Measurements from ENCODE around the gene CDH19. TPM values are rescaled to one million over a fixed set of nuclear protein-coding genes. Genes with fewer than 3 reads are reported as not detected.

CDH19 gene
- total RNA-seq, 2 experiments from 2014 or later: not detected

DNA sequence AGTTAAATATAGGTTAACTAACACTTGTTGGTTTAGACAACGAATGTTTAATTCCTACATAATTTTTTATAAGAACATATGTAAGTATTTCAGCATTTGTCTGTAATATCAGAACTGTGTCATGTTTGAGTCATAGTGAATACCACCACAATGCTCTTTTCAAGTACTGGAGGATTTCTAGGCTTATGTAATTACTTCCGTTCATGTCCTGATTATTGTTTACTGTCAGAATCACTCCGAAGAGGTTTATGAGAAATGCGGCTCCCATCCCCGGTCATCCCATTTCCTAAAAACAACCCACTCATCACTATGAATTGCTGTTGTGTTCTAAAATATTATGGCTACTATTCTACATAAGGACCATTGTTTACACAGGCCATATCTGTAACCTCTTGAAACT lies 45.1 kb downstream of the CDH19 start:
- intact Hi-C loops (cut with micrococcal nuclease): no loop called here
- no peak overlapping the region for H3K4me3 Mint-ChIP-seq
- H3K36me3 Mint-ChIP-seq: no peaks in the 10 kb centered on the region
- DNase-seq: no peak
- H3K27me3 Mint-ChIP-seq: no peaks in the 10 kb centered on the region
- H3K9me3 Mint-ChIP-seq: peaks cover 2% of the 10 kb centered on the region
- CTCF ChIA-PET: no interaction called here
- POLR2A ChIA-PET: no interaction called here
- no peak overlapping the region for H3K27ac Mint-ChIP-seq
- no peaks in the 10 kb centered on the region for H3K4me1 Mint-ChIP-seq (ENCODE audit: low read depth)

DNA sequence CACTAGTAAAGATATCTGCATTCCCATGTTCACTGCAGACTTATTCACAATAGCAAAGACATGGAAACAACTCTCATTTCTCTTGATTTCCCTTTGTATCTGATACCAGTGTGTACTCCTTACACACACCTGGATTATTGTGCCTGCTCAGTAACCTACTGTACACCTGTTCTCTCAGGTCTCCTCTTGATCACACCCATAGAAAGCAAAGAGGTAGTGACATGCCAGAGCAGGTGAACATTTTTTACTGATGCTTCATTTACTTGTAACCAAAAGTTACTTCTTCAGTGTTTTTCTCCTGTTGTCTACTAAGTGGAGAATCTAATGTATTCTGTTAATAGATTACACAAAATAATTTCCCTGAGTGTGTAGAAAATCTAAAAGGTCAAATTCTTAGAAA lies 46.8 kb downstream of the CDH19 start:
- Mint-ChIP-seq H3K27me3 (no peaks in the 10 kb centered on the region), H3K36me3 (no peaks in the 10 kb centered on the region), H3K4me3 (no peak overlapping the region), H3K9me3 (peaks cover 2% of the 10 kb centered on the region), H3K4me1 (ENCODE audit: low read depth) (no peaks in the 10 kb centered on the region), H3K27ac (no peak overlapping the region)
- intact Hi-C loops (cut with micrococcal nuclease): no loop called here
- POLR2A ChIA-PET: no interaction called here
- CTCF ChIA-PET: no interaction called here
- DNase-seq: no peak

DNA sequence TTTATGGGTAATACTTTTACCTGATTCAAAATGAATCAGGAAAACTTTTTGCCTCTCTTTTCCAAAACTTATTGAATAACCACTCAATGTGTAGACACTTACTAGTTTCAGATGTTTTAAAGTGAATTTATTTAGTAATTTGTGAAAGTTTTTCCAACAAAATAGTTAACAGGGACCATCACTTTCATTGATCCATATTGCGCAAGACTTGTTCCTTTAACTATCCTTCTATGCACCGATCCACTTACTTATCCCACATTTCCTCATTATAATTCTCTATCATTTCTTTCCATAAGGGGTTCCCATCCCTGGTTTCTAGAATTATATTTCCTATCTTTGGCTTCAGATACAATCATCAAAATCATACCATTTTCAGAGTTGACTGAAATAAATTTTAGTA lies 48.3 kb downstream of the CDH19 start:
- H3K36me3 Mint-ChIP-seq: no peaks in the 10 kb centered on the region
- DNase-seq: no peak
- POLR2A ChIA-PET: no interaction called here
- H3K4me1 Mint-ChIP-seq (ENCODE audit: low read depth): no peaks in the 10 kb centered on the region
- H3K4me3 Mint-ChIP-seq: no peak overlapping the region
- intact Hi-C loops (cut with micrococcal nuclease): no loop called here
- H3K9me3 Mint-ChIP-seq: peaks cover 2% of the 10 kb centered on the region
- H3K27me3 Mint-ChIP-seq: no peaks in the 10 kb centered on the region
- CTCF ChIA-PET: no interaction called here
- H3K27ac Mint-ChIP-seq: no peak overlapping the region

DNA sequence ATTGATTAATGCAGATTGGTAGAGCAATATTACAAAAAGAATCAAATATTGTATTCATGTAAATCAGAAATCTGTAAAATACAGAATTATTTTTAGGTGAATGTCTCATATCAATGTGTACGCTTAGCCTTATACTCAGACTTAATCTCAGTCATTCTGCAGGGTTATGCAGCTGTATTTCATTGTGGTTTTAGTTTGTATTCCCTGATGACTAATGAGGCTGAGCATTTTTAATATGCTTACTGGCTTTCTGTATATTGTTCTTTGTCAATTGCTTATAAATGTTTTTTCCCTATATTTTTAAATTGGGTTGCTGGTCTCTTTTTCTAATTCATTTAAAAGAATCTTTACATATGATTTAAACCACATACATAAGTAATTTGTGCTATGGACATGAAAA lies 50.1 kb downstream of the CDH19 start:
- peaks cover 2% of the 10 kb centered on the region for H3K9me3 Mint-ChIP-seq
- no peak overlapping the region for H3K4me3 Mint-ChIP-seq
- H3K27me3 Mint-ChIP-seq: no peaks in the 10 kb centered on the region
- DNase-seq: no peak
- ChIA-PET CTCF (no interaction called here), POLR2A (no interaction called here)
- intact Hi-C loops (cut with micrococcal nuclease): no loop called here
- no peaks in the 10 kb centered on the region for H3K36me3 Mint-ChIP-seq
- H3K4me1 Mint-ChIP-seq (ENCODE audit: low read depth): no peaks in the 10 kb centered on the region
- H3K27ac Mint-ChIP-seq: no peak overlapping the region

DNA sequence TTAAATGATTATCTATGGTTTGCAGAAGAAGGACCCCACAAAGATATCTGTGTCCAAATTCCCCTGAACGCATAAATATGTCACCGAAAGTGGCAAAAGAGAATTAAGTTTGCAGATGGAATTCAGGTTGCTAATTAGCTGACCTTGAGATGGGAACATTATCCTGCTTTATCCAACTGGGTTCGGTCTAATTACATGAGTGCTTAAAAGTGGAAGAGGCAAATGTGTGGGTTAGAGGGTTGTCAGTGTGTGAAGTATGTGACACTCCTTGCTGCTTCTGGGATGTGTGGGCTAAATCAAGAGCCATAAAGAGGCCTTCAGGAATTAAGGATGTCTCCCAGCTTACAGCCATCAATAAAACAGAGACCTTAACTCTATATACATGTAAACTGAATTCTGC lies 53.5 kb downstream of the CDH19 start:
- H3K36me3 Mint-ChIP-seq: no peaks in the 10 kb centered on the region
- no peaks in the 10 kb centered on the region for H3K27me3 Mint-ChIP-seq
- DNase-seq: no peak
- no peak overlapping the region for H3K4me3 Mint-ChIP-seq
- H3K9me3 Mint-ChIP-seq: no peaks in the 10 kb centered on the region
- ChIA-PET POLR2A (no interaction called here), CTCF (no interaction called here)
- no peak overlapping the region for H3K27ac Mint-ChIP-seq
- intact Hi-C loops (cut with micrococcal nuclease): no loop called here
- no peaks in the 10 kb centered on the region for H3K4me1 Mint-ChIP-seq (ENCODE audit: low read depth)

DNA sequence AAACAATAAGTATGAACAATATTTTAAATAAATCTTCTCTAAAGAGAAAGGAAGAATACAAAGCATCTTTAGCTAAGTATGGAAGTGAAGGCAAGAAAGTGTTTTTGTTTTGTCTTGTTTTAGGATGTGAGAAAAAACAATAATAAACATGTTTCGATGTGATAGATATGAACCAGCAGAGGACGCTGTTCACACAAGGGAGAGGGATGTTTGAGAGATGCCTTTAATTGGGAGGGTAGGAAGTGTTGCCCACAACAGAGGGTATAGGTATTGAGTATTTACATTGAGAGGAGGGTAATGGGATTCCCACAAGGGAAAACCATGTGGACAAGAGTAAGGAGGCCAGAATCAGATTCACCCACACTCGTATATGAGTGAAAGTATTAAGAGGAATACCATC lies 55.1 kb downstream of the CDH19 start:
- no peak for DNase-seq
- no peaks in the 10 kb centered on the region for H3K9me3 Mint-ChIP-seq
- H3K27ac Mint-ChIP-seq: no peak overlapping the region
- no peaks in the 10 kb centered on the region for H3K36me3 Mint-ChIP-seq
- intact Hi-C loops (cut with micrococcal nuclease): no loop called here
- H3K4me3 Mint-ChIP-seq: no peak overlapping the region
- H3K4me1 Mint-ChIP-seq (ENCODE audit: low read depth): no peaks in the 10 kb centered on the region
- ChIA-PET CTCF (no interaction called here), POLR2A (no interaction called here)
- H3K27me3 Mint-ChIP-seq: no peaks in the 10 kb centered on the region

DNA sequence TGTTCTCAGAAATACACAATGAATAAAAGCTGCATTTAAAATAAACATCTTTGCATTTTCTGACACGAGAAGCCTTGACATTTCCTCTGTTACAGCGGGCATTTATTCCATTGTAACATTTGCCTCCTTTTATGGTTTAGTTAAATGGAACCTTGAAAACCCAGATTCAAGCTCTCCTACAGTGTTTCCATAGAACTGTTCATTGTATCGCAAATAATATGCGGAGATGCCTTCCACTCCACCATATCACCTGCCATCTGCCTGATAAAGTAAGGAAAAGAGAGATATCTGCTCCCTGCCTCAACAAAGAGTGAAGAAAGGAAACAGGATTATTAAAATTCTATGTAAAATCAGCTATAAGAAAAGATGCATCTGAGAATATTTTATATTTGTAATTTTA lies 69.8 kb downstream of the CDH19 start:
- no peak overlapping the region for H3K4me3 Mint-ChIP-seq
- ChIA-PET CTCF (no interaction called here), POLR2A (no interaction called here)
- no peaks in the 10 kb centered on the region for H3K36me3 Mint-ChIP-seq
- no peaks in the 10 kb centered on the region for H3K9me3 Mint-ChIP-seq
- H3K27ac Mint-ChIP-seq: no peak overlapping the region
- H3K27me3 Mint-ChIP-seq: no peaks in the 10 kb centered on the region
- intact Hi-C loops (cut with micrococcal nuclease): no loop called here
- no peaks in the 10 kb centered on the region for H3K4me1 Mint-ChIP-seq (ENCODE audit: low read depth)
- DNase-seq: no peak

DNA sequence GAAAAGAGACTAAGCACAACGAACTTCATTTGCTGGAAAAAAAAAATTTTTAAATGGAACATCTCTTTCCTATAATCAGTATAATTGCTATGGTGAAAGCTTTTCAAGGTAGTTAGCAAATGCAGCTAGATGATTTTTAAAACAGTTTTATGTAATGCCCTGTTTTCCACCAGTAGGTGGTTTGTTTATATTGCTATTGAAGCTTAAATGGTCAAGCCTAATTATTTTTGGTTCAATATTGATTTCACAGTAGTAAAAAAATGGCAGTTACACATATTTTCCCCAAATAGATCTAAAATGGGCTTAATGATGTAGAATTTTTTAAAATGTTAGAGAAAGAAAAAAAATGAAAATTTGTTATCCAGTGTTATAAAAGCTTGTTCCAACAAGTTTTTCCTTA lies 70.2 kb downstream of the CDH19 start:
- Mint-ChIP-seq H3K4me1 (ENCODE audit: low read depth) (no peaks in the 10 kb centered on the region), H3K27me3 (no peaks in the 10 kb centered on the region), H3K36me3 (no peaks in the 10 kb centered on the region), H3K27ac (no peak overlapping the region), H3K4me3 (no peak overlapping the region), H3K9me3 (no peaks in the 10 kb centered on the region)
- intact Hi-C loops (cut with micrococcal nuclease): no loop called here
- no peak for DNase-seq
- ChIA-PET POLR2A (no interaction called here), CTCF (no interaction called here)

DNA sequence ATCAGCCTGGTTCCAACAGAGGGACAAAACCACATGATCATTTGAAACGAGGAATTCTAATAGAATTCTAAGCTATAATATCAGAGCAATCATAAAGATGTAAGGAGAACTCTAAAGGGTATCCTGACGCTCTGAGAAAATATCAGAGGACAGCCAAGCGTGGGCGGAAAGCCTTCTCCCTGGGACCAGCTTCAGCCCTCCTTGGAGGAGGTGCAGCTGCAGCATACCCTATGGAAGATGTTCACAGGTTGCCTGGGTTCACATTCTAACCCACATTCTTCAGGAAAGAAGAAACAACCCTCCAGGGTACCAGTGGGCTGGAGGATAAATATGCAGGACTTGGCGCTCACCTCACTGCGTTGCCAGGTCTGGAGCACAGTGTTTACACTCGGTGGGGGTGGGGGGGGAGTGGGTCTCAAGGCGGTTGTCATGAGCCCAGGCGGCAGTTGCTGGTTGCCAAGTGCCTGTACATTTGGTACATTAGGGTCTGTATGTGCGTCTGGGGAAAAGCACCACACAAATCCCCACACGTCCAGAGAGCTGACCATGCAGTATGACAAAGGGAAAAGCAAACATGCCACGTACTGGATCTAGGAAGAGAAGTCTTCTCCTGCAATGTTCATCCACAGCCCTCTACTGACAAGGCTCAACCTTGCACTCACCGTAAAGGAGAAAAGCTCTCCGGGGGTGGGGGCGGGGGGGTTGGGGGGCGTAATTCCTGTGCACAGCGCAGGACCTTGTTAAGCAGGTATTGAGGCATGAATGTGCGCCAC lies 80.5 kb downstream of the CDH19 start:
- Mint-ChIP-seq H3K4me1 (ENCODE audit: low read depth) (no peaks in the 10 kb centered on the region), H3K9me3 (no peaks in the 10 kb centered on the region), H3K27ac (no peak overlapping the region), H3K4me3 (no peak overlapping the region), H3K27me3 (no peaks in the 10 kb centered on the region), H3K36me3 (no peaks in the 10 kb centered on the region)
- CTCF ChIA-PET: no interaction called here
- no peak for DNase-seq
- POLR2A ChIA-PET: no interaction called here
- intact Hi-C loops (cut with micrococcal nuclease): no loop called here

DNA sequence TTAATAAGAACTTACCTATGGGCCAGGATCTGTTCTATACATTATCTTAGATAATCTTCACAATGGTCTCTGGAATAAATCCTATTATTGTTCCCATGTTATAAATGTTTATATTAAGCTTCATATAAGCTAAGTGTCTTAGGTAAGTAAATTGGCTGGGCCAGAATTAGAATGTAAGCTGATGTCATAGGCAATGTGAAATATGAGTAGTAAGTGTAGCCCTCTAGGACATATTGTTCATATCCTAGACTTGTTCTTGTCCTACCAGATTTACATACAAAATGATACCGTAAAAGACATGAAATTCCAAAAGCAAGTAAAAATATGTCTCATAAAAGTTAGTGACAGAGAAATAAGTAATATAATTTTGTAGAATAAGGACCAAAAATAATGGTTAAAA lies 89.9 kb downstream of the CDH19 start:
- no peaks in the 10 kb centered on the region for H3K4me1 Mint-ChIP-seq (ENCODE audit: low read depth)
- no peak for DNase-seq
- H3K27ac Mint-ChIP-seq: no peak overlapping the region
- ChIA-PET POLR2A (no interaction called here), CTCF (no interaction called here)
- intact Hi-C loops (cut with micrococcal nuclease): no loop called here
- no peaks in the 10 kb centered on the region for H3K36me3 Mint-ChIP-seq
- no peaks in the 10 kb centered on the region for H3K9me3 Mint-ChIP-seq
- H3K27me3 Mint-ChIP-seq: no peaks in the 10 kb centered on the region
- H3K4me3 Mint-ChIP-seq: no peak overlapping the region

DNA sequence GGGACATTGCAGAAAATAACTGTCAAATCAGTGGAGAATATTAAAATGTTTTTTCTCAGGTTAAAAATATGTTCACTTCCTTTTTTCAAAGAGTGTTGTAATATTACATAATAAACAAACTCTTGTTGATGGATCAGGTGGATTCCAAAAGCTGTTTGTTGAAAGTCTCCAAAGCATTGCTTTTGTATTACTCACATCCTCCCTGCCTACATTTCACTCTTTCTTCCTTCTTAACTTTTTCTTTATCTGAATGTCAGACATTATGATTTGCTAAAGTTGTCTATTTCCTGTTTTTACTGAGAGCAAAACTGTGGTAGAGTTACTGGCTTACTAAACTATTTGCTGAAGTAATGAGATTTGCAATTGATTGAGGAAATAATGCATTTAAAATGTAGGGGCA lies 92.1 kb downstream of the CDH19 start:
- H3K9me3 Mint-ChIP-seq: peaks cover 2% of the 10 kb centered on the region
- H3K36me3 Mint-ChIP-seq: no peaks in the 10 kb centered on the region
- intact Hi-C loops (cut with micrococcal nuclease): no loop called here
- no peak overlapping the region for H3K4me3 Mint-ChIP-seq
- CTCF ChIA-PET: no interaction called here
- H3K27ac Mint-ChIP-seq: no peak overlapping the region
- DNase-seq: no peak
- POLR2A ChIA-PET: no interaction called here
- H3K27me3 Mint-ChIP-seq: no peaks in the 10 kb centered on the region
- no peaks in the 10 kb centered on the region for H3K4me1 Mint-ChIP-seq (ENCODE audit: low read depth)

DNA sequence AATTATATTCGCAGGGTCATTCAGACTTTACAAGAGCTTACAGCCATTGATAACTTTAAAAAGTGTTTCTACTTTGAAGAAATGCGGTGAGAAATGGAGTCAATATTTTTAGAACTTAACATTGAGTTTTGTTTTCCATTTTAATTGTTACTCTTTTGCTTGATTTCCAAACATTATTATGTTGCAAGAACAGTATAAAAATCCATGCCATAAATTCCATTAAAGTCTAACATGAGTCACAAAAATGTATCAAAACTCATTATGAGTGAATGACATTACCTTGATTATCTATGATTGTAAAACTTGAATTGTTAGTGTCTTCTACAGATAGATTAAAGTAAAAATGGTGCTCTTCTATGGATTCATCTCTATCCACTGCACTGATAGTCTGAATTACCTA lies 92.6 kb downstream of the CDH19 start:
- Mint-ChIP-seq H3K4me3 (no peak overlapping the region), H3K27ac (no peak overlapping the region), H3K27me3 (no peaks in the 10 kb centered on the region), H3K4me1 (ENCODE audit: low read depth) (no peaks in the 10 kb centered on the region), H3K9me3 (peaks cover 2% of the 10 kb centered on the region), H3K36me3 (no peaks in the 10 kb centered on the region)
- ChIA-PET CTCF (no interaction called here), POLR2A (no interaction called here)
- intact Hi-C loops (cut with micrococcal nuclease): no loop called here
- DNase-seq: no peak

DNA sequence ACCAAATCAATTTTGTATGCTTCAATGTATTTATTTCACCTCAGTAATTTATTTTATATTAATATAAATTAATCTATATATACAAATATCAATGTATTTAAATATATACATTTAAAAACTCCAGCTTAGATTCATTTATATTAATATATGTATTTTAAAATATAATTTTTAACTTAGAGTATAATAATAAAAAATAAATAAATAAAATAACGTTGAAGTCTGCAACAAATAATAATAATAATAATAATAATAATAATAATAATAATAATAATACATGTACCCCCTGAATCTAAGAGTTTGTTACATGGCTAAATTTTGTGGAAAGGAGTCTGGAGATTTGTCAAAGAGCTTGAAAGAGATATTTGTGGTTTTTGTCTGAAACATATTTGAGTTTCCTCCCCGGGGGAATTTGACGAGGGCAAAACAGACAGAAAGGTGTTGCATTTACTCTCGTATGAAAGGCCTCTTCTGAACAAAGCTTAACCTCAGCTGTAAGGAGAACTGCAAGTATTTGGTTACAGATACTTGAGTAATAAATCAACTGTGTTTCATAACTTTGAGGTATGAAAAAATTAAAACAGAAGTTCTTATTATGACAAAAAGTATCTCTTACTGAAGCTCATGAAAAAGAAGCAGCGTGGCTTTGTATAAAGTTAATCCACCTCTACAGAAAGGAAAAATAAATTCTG lies 93.4 kb downstream of the CDH19 start:
- H3K27ac Mint-ChIP-seq: no peak overlapping the region

More for the DNA sequence above, 93.4 kb downstream of the CDH19 start:
- no peak for DNase-seq
- Mint-ChIP-seq H3K4me3 (no peak overlapping the region), H3K9me3 (peaks cover 4% of the 10 kb centered on the region), H3K36me3 (no peaks in the 10 kb centered on the region), H3K4me1 (ENCODE audit: low read depth) (no peaks in the 10 kb centered on the region), H3K27me3 (no peaks in the 10 kb centered on the region)
- intact Hi-C loops (cut with micrococcal nuclease): no loop called here
- ChIA-PET POLR2A (no interaction called here), CTCF (no interaction called here)

All from activated CD4-positive, alpha-beta memory T cell treated with anti-CD3 and anti-CD28 coated beads for 36 hours (primary cell).